IPS-NIHi7 (cell line): ENCODE data around the gene COA8.

Experiments
- DNase-seq: peaks from one replicate; pipeline ENCODE4 v3.0.0; 2012; ENCODE audit warnings: mixed read lengths; ENCODE audit errors: extremely low spot score

COA8 gene

GRCh38 chr14:103562429-103563225, at the start of gene COA8, which contains the start of gene BAG5:
Gene COA8 (plus strand): TSS chr14:103562960. CDS start chr14:103563002, 42 bp downstream.
Gene BAG5 (minus strand): TSS chr14:103562657. CDS start chr14:103561164, 1,493 bp downstream.
- peak; percentile 95 for DNase-seq

GRCh38 chr14:103514596-103515421, 48.0 kb upstream of the COA8 start:
- no peak for DNase-seq

GRCh38 chr14:103516426-103517173, 46.2 kb upstream of the COA8 start:
- no peak for DNase-seq

DNA sequence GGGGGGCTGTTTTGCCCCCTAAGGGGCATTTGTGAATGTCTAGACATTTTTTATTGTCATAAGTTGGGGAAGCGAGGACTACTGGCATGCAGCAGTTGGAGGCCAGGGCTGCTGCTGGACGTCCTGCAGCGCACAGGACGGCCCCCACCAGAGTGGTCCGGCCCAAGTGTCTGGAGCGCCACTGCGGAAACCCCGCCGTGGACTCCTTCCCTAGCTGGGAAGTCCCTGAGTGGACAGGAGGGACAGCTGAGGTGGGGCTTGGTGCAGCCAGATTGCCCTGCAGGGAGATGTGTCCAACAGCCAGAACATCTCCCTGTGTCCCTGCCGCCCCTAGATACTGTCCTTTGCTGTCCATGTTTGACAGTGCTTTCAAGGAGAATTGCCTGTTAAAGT, 45.6 kb upstream of the COA8 start:
- DNase-seq: no peak

DNA sequence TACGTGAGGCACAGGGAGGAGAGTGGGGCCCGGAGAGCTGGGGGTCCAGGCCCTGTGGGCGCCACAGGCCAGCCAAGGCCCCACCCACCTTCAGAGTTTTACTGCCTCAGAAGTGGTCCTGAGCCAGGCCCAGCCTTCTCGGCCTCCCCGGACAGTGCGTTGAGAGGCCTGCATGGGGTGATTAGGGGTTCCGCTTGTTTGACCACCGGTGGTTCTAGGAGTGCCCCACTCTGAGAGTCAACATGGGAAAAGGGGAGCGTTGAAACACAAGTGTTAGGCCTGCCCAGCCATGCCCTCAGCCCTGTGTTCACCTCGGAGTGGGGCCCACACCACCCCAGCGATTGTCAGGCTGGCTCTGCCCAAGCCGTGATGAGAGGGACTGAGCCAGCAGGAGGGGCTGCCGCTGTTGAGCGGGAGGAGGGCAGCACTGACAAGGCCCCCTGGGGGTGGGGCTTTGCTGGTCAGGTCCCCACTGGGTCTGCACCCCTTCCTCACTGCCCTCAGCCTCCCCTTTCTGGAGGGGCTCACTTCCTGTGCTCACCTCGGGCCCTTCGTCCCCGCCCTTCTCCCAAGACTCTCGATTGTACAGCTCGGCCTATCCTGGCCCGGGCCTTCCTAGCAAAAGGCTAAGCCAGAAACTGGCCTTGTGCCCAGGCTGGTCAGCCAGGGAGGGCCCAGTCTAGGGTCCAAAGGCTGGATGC, 44.9 kb upstream of the COA8 start:
- no peak for DNase-seq

DNA sequence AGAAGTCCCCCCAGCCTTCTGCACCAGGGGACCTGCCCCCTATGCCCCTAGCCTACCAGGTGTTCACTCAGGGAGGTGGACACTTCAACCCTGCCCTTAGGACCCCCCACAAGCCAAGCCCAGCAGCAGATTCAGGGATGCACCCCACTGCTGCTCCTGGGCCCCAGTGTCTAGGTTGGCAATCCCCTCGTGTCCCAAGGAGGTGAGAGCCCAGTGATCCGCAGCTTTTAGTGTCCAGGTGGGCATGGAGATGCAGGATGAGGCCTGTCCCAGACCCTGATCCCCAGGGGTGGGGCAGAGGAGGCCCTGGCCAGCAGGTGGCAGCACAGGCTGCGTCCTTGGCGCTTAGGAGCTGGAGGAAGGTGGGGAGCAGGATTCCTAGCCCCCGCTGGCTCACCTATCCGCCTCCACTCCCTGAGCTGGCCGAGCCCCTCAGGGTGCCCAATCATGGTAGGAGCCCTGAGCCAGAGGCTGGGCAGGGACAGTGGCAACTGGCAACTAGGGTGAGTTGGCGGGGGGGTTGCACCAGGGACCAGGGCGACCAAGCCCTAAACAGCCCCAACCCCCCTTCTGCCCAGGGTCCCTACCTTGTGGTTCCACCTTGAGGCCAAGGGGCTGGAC, 44.2 kb upstream of the COA8 start:
- peak; percentile 92 for DNase-seq

- DNase-seq: no peak
Measured at GRCh38 chr14:103519043-103519836, 43.5 kb upstream of the COA8 start.

DNA sequence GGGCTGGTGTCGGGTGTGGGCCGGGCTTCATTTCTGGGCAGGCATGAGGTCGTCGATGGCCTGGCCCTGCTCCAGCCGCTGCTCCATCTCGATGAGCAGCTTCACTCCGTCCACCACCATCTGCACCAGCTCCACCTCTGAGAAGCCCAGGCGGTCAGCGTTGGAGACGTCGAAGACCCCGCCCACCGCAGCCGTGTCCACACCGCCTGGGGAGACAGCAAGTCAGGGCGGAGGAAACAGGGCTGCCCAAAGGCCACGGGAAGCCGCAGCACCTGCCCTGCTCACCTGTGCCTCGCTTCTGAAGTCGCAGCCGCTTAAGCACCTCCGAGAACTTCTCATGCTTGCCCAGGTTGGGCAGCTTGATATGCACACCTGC, 42.9 kb upstream of the COA8 start:
- DNase-seq: no peak

GRCh38 chr14:103520269-103520656, 42.5 kb upstream of the COA8 start:
- no peak for DNase-seq

GRCh38 chr14:103520657-103521437, 41.9 kb upstream of the COA8 start:
- DNase-seq: peak; percentile 82

- DNase-seq: no peak
Measured at GRCh38 chr14:103521438-103521950, 41.3 kb upstream of the COA8 start.

DNA sequence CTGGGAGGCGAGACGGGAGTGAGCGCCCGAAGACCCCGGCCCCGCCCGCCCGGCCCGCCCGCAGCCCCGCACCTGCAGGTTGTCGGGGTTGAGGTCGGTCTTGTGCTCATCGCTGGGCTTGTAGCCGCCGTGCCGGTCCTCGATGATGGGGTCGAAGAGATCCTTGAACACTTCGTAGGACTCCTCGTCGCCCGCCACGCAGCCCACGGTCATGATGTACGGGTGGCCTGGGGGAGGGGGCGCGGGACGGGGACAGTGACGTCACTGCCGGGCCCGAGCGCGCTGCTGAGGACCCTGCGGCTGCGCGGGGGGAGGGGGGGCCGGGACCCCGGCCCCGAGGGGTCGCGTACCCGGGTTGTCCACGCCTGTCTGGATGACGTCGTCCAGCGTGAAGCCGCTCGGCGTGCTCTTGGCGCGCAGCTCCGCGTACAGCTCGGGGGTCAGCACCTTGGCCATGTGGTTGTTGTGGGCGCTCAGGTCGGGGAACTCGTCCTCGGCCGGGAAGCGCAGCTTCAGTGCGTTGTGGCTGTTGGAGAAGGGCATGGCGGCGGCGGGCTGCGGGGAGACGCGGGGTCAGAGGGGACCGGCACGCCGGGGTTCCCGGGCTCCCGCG, 40.7 kb upstream of the COA8 start:
- DNase-seq: no peak

GRCh38 chr14:103522649-103523574, 39.8 kb upstream of the COA8 start, which contains the start of gene CKB:
Gene CKB (minus strand): TSS chr14:103522830. CDS start chr14:103522493, 337 bp downstream.
- peak; percentile 89 for DNase-seq

GRCh38 chr14:103523575-103523954, 39.2 kb upstream of the COA8 start:
- DNase-seq: no peak

GRCh38 chr14:103524002-103524935, 38.5 kb upstream of the COA8 start:
- DNase-seq: no peak
